Measurements from ENCODE around the gene STK25.

STK25 gene

GRCh38 chr2:241492174-241492565, 16.2 kb downstream of the STK25 start:
- no peak for DNase-seq

- DNase-seq, result no peak
Measured at GRCh38 chr2:241491549-241492173, 16.7 kb downstream of the STK25 start.

- DNase-seq, result no peak
Measured at GRCh38 chr2:241490825-241491506, 17.4 kb downstream of the STK25 start.

GRCh38 chr2:241489733-241490680, 18.4 kb downstream of the STK25 start:
- DNase-seq, result no peak

GRCh38 chr2:241489088-241489487, 19.3 kb downstream of the STK25 start:
- DNase-seq, result no peak

GRCh38 chr2:241485172-241485911, 23.0 kb downstream of the STK25 start:
- DNase-seq, result no peak

- no peak for DNase-seq
Measured at GRCh38 chr2:241483305-241483704, 25.1 kb downstream of the STK25 start.

- no peak for DNase-seq
Measured at GRCh38 chr2:241482126-241482955, 26.0 kb downstream of the STK25 start.

DNA sequence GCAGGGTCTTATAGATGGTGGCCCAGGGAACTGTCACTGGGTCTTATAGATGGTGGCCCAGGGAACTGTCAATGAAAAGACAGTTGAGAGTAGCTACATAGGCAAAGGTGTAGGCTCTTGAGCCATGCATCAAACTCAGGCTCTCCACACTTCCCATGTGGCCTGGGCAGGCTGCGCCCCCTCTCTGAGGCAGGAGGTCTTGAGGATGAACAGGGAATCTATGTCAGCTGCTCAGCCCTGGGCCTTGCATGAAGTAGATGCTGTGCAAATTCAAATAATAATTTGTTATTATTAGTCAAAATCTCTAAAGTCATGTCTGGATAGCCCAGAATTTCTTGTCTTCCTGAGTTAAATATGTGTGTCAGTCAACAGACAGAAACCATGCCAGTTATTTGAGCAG, 26.7 kb downstream of the STK25 start:
- no peak for DNase-seq

- DNase-seq, result no peak
Measured at GRCh38 chr2:241479026-241479898, 29.1 kb downstream of the STK25 start.

DNA sequence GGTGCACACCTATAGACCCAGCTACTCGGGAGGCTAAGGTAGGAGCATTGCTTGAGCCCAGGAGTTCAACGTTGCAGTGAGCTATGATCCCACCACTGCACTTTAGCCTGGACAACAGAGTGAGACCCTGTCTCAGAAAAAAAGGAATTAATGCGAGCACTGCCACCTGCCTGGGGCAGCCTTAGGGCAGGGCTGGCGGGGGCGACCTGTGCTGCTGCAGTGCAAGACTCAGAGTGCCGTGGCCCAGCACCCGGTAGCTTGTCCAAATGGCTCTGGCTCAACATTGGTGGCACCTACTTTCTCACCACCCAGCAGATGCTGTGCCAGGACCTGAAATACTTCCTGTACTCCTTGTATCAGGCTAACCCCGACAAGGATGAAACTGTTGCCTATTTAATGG, 30.2 kb downstream of the STK25 start:
- no peak for DNase-seq

DNA sequence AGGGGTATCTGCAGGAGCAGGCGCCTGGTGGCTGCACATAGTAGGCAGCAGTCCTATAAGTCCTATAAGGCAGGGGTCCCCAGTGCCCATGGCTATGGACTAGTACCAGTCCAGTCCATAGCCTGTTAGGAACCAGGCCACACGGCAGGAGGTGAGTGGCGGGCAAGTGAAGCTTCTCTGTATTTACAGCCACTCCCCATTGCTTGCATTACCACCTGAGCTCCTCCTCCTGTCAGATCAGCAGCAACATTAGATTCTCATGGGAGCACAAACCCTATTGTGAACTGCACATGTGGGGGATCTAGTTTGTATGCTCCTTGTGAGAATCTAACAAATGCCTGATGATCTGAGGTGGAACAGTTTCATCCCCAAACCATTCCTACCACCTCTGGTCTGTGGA, 33.1 kb downstream of the STK25 start:
- no peak for DNase-seq

- DNase-seq, result no peak
Measured at GRCh38 chr2:241473399-241473798, 35.0 kb downstream of the STK25 start.

DNA sequence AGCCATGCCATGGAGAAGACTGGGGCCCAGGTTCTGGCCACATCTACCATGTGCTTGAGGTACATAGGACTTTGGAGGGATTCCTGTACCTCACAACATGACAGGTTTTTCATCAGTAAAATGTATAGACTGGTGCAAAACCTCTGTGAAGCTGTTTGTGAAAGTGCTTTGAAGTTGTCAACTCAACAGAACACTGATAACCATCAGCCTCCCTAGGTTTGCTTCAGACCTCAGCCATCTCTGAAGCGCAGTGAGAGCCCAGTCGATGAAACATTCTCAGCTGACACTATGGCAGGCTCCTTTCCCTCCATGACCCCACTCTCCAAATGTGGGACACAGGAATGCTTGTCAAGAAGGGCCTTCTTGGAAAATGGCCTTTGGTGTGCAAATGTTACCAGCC, 38.6 kb downstream of the STK25 start:
- DNase-seq, result no peak

GRCh38 chr2:241468476-241468781, 40.0 kb downstream of the STK25 start:
- no peak for DNase-seq

GRCh38 chr2:241467777-241468475, 40.5 kb downstream of the STK25 start:
- no peak for DNase-seq

DNA sequence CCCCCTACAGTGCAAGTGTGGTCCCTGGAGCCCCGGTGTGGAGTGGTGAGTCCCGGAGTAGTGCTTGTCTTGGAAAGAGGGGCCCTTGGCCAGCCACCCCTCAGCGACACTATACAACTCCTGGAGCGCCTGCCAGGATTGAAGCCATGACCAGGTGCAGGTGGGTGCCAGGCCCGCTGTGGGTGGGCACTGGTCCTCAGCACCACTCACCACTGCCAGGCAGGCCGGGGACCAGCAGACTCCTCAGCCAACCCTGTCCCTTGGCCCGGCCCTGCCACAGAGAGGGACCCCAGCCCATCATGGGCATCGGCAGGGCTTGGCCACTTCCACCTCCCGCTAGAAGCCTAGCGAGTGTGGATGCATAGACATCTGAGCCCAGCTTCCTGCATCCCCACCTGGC, 42.2 kb downstream of the STK25 start:
- DNase-seq, result no peak

DNA sequence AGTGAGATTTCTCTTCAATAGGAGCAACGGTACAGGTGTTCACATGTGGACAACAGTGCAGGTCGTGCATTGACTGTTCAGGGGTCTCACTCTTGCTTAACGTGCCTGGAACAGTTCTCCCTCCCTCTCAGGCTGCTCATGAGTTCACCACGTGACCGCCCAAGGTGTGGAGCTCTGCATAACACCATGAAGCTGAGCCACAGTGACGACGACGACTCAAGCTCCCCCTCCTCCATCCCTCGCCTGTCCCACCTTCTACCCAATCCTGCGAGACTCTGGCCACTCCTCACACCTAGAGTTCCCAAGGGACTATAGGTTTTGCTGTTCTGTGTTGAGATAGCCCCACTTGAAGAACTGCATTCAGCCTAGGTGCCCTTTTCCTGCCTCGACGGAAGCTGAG, 42.8 kb downstream of the STK25 start:
- DNase-seq, result no peak

- no peak for DNase-seq
Measured at GRCh38 chr2:241463276-241464135, 44.9 kb downstream of the STK25 start.
